Measurements from ENCODE around the gene AADAT.

GRCh38 chr4:170058826-170059225 is 30.9 kb downstream of the AADAT start:
- TF ChIP-seq CTCF (IDR thresholded peaks at IDR 0.05), result no peak
- TF ChIP-seq POLR2A (IDR thresholded peaks at IDR 0.05), result no peak
- no peak for TF ChIP-seq POLR2AphosphoS5 (IDR thresholded peaks at IDR 0.05)
